Adrenal gland (tissue), 5 donors: ENCODE measurements around the gene HOXA10.

ENCODE experiments used
- CTCF ChIP-seq, 6 experiments: fragments of 450-650 bp in 4 of 6; fragments of 200-600 bp in 2 of 6; sonication (generic) in 1 of 6; IDR thresholded peaks; 1 replicate in 5 of 6; 2 replicates in 1 of 6; pipeline versions ENCODE4 v1.5.1 to v1.8.0; 2016 to 2021; ENCODE audit warnings: antibody characterized with exemption in 6 of 6, mild to moderate bottlenecking in 2 of 6, moderate library complexity in 1 of 6
- POLR2A ChIP-seq, 2 donors: fragments of 450-650 bp; IDR thresholded peaks; one replicate each; pipeline ENCODE4 v1.6.1; 2017; ENCODE audit warnings: antibody characterized with exemption in 2 of 2, mild to moderate bottlenecking in 2 of 2, moderate library complexity in 1 of 2
- donor health status: DM: no; HTN: no; CAD: no.

- TF ChIP-seq CTCF (IDR thresholded peaks at IDR 0.05) (no peak), POLR2A (IDR thresholded peaks at IDR 0.05) (no peak)
These were observed 19.8 kb downstream of the HOXA10 start for GRCh38 chr7:27154369-27154768.
